Glutamatergic neuron (in vitro differentiated cells): Measurements from ENCODE around the gene SERINC2. TPM values are rescaled to one million over a fixed set of nuclear protein-coding genes. Genes with fewer than 3 reads are reported as not detected.
A peak's percentile ranks its signal among the peaks of the same experiment; 100 is the strongest.

Experiments used
- DNase-seq: peaks from one replicate; pipeline ENCODE4 v3.0.0; 2022
- H3K27ac Mint-ChIP-seq: one replicate; pipeline ENCODE4 v1.8.0; 2020; ENCODE audit warnings: mild to moderate bottlenecking, mixed read lengths, inconsistent platforms; ENCODE audit not compliant: unreplicated experiment
- H3K27me3 Mint-ChIP-seq: one replicate; pipeline ENCODE4 v1.8.0; 2020; ENCODE audit warnings: mild to moderate bottlenecking, moderate library complexity, mixed read lengths, inconsistent platforms; ENCODE audit not compliant: unreplicated experiment
- H3K36me3 Mint-ChIP-seq: one replicate; pipeline ENCODE4 v1.8.0; 2020; ENCODE audit warnings: mild to moderate bottlenecking, mixed read lengths, inconsistent platforms; ENCODE audit not compliant: unreplicated experiment
- H3K4me1 Mint-ChIP-seq: one replicate; pipeline ENCODE4 v1.8.0; 2020; ENCODE audit warnings: mild to moderate bottlenecking, low read depth, mixed read lengths, inconsistent platforms; ENCODE audit not compliant: unreplicated experiment
- H3K4me3 Mint-ChIP-seq: one replicate; pipeline ENCODE4 v1.8.0; 2020; ENCODE audit warnings: mild to moderate bottlenecking, mixed read lengths, inconsistent platforms; ENCODE audit not compliant: unreplicated experiment
- H3K9me3 Mint-ChIP-seq: one replicate; pipeline ENCODE4 v1.8.0; 2020; ENCODE audit warnings: mild to moderate bottlenecking, moderate library complexity, mixed read lengths, inconsistent platforms; ENCODE audit not compliant: unreplicated experiment
- total RNA-seq: library from RNA; stranded (reverse); fragmentation: NEBNext Ultra II Directional; extraction: Animal tissue kit (Norgen Biotek cat#: 25700); gene quantifications from one replicate; pipeline ENCODE4 v1.2.1, GENCODE V29; 2021; ENCODE audit not compliant: unreplicated experiment
- TF ChIP-seq, protein P1 (sequence below): fragments of 200-600 bp; sonication (generic); IDR thresholded peaks from one replicate; pipeline ENCODE4 v1.5.0; 2021; ENCODE audit not compliant: partially characterized antibody, unreplicated experiment

Gene SERINC2
- total RNA-seq, 1 donor from 2014 or later, result 36.4 TPM

DNA sequence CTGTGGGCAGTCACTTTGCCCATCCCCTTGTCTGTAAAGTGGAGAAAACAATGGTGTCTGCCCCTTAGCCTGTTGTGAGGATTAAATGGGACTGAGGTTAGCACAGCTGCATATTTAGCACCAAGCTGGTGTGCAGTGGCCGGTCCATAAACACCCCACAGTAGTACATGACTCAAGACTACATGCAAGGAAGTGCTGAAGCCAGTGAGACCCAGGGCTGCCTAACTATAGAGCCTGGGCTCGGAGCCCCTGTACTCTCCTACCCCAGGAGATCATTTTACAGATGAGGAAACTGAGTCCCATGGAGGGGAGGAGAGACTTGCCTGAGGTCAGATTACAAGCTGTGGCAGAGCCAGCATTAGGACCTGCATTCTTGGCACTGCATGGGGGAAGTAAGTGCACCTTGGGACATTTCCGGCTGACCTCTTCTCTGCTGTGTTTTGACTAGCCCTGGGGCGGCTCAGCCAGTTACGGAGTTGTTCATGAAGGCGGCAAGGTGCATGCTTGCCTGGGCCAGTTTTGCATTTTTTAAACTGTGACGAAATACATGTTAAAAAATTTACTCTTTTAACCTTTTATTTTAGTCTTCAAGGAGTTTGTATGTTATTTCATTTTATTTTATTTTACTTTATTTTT lies 3.2 kb downstream of the SERINC2 start:
- Mint-ChIP-seq H3K4me1 (peaks cover 22% of the 10 kb centered on the region), H3K27ac (no peak overlapping the region), H3K4me3 (peak overlapping the region; percentile 100), H3K36me3 (no peaks in the 10 kb centered on the region), H3K27me3 (peaks cover 21% of the 10 kb centered on the region), H3K9me3 (peaks cover 28% of the 10 kb centered on the region)
- TF ChIP-seq, protein P1, sequence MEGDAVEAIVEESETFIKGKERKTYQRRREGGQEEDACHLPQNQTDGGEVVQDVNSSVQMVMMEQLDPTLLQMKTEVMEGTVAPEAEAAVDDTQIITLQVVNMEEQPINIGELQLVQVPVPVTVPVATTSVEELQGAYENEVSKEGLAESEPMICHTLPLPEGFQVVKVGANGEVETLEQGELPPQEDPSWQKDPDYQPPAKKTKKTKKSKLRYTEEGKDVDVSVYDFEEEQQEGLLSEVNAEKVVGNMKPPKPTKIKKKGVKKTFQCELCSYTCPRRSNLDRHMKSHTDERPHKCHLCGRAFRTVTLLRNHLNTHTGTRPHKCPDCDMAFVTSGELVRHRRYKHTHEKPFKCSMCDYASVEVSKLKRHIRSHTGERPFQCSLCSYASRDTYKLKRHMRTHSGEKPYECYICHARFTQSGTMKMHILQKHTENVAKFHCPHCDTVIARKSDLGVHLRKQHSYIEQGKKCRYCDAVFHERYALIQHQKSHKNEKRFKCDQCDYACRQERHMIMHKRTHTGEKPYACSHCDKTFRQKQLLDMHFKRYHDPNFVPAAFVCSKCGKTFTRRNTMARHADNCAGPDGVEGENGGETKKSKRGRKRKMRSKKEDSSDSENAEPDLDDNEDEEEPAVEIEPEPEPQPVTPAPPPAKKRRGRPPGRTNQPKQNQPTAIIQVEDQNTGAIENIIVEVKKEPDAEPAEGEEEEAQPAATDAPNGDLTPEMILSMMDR, result no peak
- DNase-seq, result no peak

DNA sequence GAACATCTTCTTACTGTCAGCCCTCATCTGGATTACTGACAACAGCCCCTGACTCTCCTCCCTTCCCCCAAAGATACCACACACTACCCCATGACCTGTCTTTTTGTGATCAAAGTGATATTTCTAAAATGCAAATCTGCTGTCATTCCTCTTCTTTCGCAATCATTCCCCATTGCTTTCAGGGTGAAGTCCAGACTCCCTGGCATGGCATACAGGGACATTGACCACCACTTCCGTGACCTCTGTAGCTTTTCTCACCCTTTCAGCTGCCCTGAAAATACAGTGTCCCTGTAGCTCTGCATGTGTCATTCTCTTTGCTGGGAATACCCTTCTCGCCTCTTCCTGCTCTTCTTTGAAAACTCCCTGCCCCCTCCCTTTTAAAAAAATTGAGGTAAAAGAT lies 4.1 kb downstream of the SERINC2 start:
- Mint-ChIP-seq H3K9me3 (peaks cover 23% of the 10 kb centered on the region), H3K27ac (peak overlapping the region; percentile 11), H3K36me3 (no peaks in the 10 kb centered on the region), H3K4me3 (no peak overlapping the region), H3K27me3 (peaks cover 17% of the 10 kb centered on the region), H3K4me1 (peaks cover 22% of the 10 kb centered on the region)
- no peak for DNase-seq
- TF ChIP-seq, protein P1, result no peak

DNA sequence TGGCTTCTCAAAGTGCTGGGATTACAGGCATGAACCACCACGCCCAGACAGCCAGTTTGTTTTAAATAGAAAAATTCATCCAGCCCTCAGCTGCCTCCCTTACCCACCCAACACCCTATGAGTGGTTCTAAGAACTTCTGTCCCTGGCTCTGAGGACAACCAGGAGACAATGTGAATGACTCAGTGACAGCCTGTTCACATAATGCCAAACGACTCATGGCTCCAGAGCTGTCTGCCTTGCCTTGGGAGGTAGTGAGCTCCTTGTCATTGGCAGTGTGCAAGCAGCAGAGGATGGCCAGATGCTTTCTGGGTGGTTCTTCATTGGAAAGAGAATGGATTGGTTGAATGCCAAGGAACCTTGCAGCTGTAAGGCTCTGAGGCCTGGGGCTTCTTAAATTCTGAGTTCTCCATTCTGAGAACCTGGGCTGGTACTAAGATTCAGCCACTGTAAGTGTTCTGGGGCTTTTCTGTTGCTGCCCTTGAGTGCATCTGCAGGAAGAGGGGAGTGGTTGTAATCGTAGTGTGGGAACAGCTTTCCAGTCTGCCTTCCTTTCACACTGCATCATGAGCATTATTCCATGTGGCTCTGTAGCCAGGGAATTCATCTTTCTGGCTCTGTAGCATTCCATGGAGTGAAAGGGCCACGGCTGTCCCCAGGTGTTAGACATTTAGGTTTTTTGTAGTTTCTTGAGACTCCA lies 5.8 kb downstream of the SERINC2 start:
- no peak for DNase-seq
- Mint-ChIP-seq H3K27me3 (peaks cover 14% of the 10 kb centered on the region), H3K36me3 (no peaks in the 10 kb centered on the region), H3K9me3 (peaks cover 14% of the 10 kb centered on the region), H3K27ac (no peak overlapping the region), H3K4me1 (peaks cover 25% of the 10 kb centered on the region), H3K4me3 (no peak overlapping the region)
- TF ChIP-seq, protein P1, result no peak

DNA sequence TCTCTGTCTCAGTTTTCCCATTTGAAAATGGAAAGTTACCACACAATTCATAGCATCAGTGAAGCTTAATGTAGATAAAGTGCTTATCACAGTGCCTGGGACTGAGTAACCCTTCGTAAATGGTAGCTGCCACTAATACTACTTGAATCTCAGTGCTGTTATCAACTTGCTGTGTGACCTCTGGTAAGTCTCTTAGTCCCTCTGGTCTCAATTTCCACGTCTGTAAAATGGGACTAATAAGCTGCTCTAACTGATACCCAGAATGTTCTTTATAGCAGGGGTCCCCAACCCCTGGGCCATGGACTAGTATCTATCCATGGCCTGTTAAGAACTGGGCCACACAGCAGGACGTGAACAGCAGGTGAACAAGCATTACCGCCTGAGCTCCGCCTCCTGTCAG lies 7.7 kb downstream of the SERINC2 start:
- no peak for DNase-seq
- H3K27ac Mint-ChIP-seq, result no peak overlapping the region
- no peaks in the 10 kb centered on the region for H3K36me3 Mint-ChIP-seq
- H3K4me1 Mint-ChIP-seq, result peaks cover 21% of the 10 kb centered on the region
- H3K4me3 Mint-ChIP-seq, result no peak overlapping the region
- TF ChIP-seq, protein P1, result no peak
- H3K9me3 Mint-ChIP-seq, result peaks cover 3% of the 10 kb centered on the region
- peaks cover 5% of the 10 kb centered on the region for H3K27me3 Mint-ChIP-seq
